Chondrocyte (in vitro differentiated cells): ENCODE data around the gene TSPAN3. TPM values are rescaled to one million over a fixed set of nuclear protein-coding genes. Genes with fewer than 3 reads are reported as not detected.

Experiments used
- DNase-seq: peaks from one replicate; pipeline ENCODE4 v3.0.0; 2021; ENCODE audit warnings: mixed read lengths, low spot score
- H3K27ac Mint-ChIP-seq: one replicate; pipeline ENCODE4 v1.8.0; 2021; ENCODE audit warnings: mild to moderate bottlenecking, moderate library complexity, mixed read lengths; ENCODE audit not compliant: unreplicated experiment
- H3K27me3 Mint-ChIP-seq: 2 replicates; pipeline ENCODE4 v1.8.0; 2021; ENCODE audit warnings: low read depth, mixed read lengths
- H3K36me3 Mint-ChIP-seq: 2 replicates; pipeline ENCODE4 v1.8.0; 2021; ENCODE audit warnings: low read depth, mixed read lengths
- H3K4me1 Mint-ChIP-seq: 2 replicates; pipeline ENCODE4 v1.8.0; 2021; ENCODE audit warnings: low read depth, mild to moderate bottlenecking, mixed read lengths
- H3K4me3 Mint-ChIP-seq: one replicate; pipeline ENCODE4 v1.8.0; 2021; ENCODE audit warnings: mild to moderate bottlenecking, moderate library complexity, mixed read lengths; ENCODE audit not compliant: unreplicated experiment
- H3K9me3 Mint-ChIP-seq: 2 replicates; pipeline ENCODE4 v1.8.0; 2021; ENCODE audit warnings: low read depth, mixed read lengths
- long read RNA-seq: library from polyadenylated mRNA; stranded (forward); transcript quantifications from one replicate; pipeline ENCODE4 v2.0.0, GENCODE V29; 2021
- total RNA-seq: library from RNA; stranded (reverse); gene quantifications from 3 replicates; pipeline ENCODE4 v1.2.1, GENCODE V29; 2021
- TF ChIP-seq, protein P1 (sequence below): fragments of 200-600 bp; sonication (generic); IDR thresholded peaks from 2 replicates; pipeline ENCODE4 v1.5.0; 2021; ENCODE audit warnings: antibody characterized with exemption, mild to moderate bottlenecking, moderate library complexity

TSPAN3 gene
- total RNA-seq = 242 to 333 TPM (median 250 TPM) in 3 replicates
- long read RNA-seq, full-length matches to known transcripts = 460 of 471 reads
- long read RNA-seq, partial matches to known transcripts = 3 of 471 reads
- long read RNA-seq, other reads (novel, unspliced or antisense) = 8 of 471 reads

DNA sequence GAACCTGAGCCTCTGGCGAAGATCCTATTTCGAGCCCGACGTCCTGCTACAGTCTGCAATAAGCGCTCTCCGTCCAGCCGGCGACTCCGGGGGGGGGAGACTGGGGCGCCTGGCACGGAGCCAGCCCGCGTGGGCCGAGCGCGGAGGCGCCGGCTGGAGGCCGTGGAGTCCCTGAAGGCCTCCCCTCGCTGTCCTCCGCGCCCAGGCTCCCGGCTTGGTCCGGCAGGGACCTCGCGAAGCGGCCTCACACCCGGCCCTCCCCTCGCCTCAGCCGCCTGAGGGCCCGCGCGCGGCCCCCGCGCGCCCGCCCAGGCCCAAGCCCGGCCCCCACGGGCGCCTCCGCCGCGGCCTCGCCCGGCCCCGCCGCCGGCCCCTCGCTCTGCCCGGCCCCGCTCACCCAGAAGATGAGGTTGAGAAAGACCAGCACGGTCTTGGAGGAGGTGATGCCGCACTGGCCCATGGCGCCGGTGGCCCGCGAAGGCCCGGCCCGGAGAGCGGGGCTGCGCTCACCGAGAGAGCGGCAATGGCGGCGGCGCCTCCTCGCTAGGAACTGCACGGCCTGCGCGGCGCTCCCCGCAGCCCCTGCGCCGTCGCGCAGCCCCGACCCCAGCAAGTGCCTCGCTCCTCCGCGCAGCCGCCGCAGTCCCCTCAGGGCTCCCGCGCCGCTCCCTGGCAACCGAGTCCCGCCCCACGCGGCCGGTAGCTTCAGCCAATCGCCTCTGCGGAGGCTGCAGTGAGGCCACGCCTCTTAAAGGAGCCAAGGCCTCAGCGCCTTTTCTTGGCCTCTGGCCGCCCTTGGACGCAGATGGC lies at the start of gene TSPAN3:
TSPAN3 (minus strand) TSS at position 615 of the 810 bp plus-strand sequence; CDS start at position 460, 155 bp downstream.
- Mint-ChIP-seq H3K9me3 (no peaks in the 10 kb centered on the region), H3K4me1 (peaks cover 43% of the 10 kb centered on the region), H3K4me3 (peak within 1 kb of the TSS; percentile 79), H3K36me3 (peaks cover 1% of the 10 kb centered on the region), H3K27me3 (no peaks in the 10 kb centered on the region), H3K27ac (peak within 1 kb of the TSS; percentile 90)
- DNase-seq = peak; percentile 98
- TF ChIP-seq, protein P1, sequence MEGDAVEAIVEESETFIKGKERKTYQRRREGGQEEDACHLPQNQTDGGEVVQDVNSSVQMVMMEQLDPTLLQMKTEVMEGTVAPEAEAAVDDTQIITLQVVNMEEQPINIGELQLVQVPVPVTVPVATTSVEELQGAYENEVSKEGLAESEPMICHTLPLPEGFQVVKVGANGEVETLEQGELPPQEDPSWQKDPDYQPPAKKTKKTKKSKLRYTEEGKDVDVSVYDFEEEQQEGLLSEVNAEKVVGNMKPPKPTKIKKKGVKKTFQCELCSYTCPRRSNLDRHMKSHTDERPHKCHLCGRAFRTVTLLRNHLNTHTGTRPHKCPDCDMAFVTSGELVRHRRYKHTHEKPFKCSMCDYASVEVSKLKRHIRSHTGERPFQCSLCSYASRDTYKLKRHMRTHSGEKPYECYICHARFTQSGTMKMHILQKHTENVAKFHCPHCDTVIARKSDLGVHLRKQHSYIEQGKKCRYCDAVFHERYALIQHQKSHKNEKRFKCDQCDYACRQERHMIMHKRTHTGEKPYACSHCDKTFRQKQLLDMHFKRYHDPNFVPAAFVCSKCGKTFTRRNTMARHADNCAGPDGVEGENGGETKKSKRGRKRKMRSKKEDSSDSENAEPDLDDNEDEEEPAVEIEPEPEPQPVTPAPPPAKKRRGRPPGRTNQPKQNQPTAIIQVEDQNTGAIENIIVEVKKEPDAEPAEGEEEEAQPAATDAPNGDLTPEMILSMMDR = no peak

GRCh38 chr15:77120576-77120975 lies 49.7 kb upstream of the TSPAN3 start:
- TF ChIP-seq, protein P1 = no peak
- DNase-seq = no peak
- Mint-ChIP-seq H3K36me3 (peaks cover 1% of the 10 kb centered on the region), H3K4me3 (no peak overlapping the region), H3K4me1 (peaks cover 36% of the 10 kb centered on the region), H3K27me3 (no peaks in the 10 kb centered on the region), H3K27ac (peak overlapping the region; percentile 65), H3K9me3 (no peaks in the 10 kb centered on the region)

DNA sequence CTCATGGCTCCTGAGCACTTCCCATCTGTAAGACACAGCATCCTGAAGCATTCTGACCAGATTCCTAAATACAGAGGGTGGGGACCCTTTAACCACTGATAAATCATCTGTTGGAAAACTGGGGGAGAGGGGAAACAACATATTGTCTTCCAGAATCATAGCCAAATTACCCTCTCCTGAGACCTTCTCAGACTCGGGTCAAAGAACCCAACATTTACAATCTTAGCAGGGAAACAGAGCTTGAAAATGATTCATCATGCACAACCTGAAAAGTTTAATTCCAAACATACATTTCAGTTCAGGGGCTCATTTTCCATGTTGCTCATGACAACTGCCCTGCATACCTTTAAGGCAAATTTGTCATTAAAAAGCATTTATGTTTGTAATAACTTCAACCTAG lies 48.5 kb upstream of the TSPAN3 start:
- no peak for DNase-seq
- H3K27ac Mint-ChIP-seq = peak overlapping the region; percentile 74
- TF ChIP-seq, protein P1 = no peak
- no peaks in the 10 kb centered on the region for H3K9me3 Mint-ChIP-seq
- H3K4me3 Mint-ChIP-seq = no peak overlapping the region
- H3K4me1 Mint-ChIP-seq = peaks cover 36% of the 10 kb centered on the region
- H3K27me3 Mint-ChIP-seq = no peaks in the 10 kb centered on the region
- peaks cover 8% of the 10 kb centered on the region for H3K36me3 Mint-ChIP-seq

GRCh38 chr15:77118882-77119321 lies 48.0 kb upstream of the TSPAN3 start:
- H3K27me3 Mint-ChIP-seq = no peaks in the 10 kb centered on the region
- no peak overlapping the region for H3K4me3 Mint-ChIP-seq
- no peaks in the 10 kb centered on the region for H3K9me3 Mint-ChIP-seq
- peak overlapping the region; percentile 74 for H3K27ac Mint-ChIP-seq
- DNase-seq = no peak
- TF ChIP-seq, protein P1 = peak; percentile 95
- H3K36me3 Mint-ChIP-seq = peaks cover 13% of the 10 kb centered on the region
- H3K4me1 Mint-ChIP-seq = peaks cover 36% of the 10 kb centered on the region

DNA sequence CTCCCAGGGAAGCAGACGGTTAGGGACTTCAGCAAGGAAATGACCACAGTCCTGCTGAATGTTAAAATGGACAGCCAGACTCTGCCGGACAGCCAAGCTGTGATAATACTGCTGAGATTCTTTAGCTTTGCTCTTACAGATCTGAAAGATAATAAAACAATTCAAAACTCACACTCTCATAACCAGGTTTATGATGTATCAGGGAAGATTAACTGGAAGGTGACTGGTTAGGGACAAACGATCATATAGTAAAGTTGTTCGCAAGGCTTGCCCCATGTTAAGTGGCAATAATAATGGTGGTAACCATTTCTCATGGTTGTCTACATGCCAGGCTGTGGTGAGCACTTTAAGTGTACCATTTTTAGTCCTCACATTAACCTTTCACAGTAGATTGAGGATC lies 44.3 kb upstream of the TSPAN3 start:
- Mint-ChIP-seq H3K27ac (no peak overlapping the region), H3K27me3 (no peaks in the 10 kb centered on the region), H3K4me3 (no peak overlapping the region), H3K36me3 (peaks cover 30% of the 10 kb centered on the region), H3K4me1 (peaks cover 40% of the 10 kb centered on the region), H3K9me3 (no peaks in the 10 kb centered on the region)
- TF ChIP-seq, protein P1 = no peak
- no peak for DNase-seq
